Dermis microvascular lymphatic vessel endothelial cell (primary cell): ENCODE data around the gene RIPOR2. TPM values are rescaled to one million over a fixed set of nuclear protein-coding genes. Genes with fewer than 3 reads are reported as not detected.
A peak's percentile ranks its signal among the peaks of the same experiment; 100 is the strongest.
"Not testable (repeated sequence)": the region's sequence is repeated elsewhere in the genome, so short reads cannot be mapped to it uniquely, and the experiment has no call there.

Experiments
- DNase-seq, 2 donors: peaks; one replicate each; pipeline versions ENCODE4 v3.0.0 to v3.0.0-alpha.2; 2010; ENCODE audit warnings: low read depth in 2 of 2
- total RNA-seq: library from RNA; depleted of rRNA; stranded (reverse); fragments of >200 nt; gene quantifications from 2 replicates; pipeline ENCODE4 v1.2.1, GENCODE V29; 2014

RIPOR2 gene
- total RNA-seq, 1 donor from 2014 or later, result 0.13 TPM

DNA sequence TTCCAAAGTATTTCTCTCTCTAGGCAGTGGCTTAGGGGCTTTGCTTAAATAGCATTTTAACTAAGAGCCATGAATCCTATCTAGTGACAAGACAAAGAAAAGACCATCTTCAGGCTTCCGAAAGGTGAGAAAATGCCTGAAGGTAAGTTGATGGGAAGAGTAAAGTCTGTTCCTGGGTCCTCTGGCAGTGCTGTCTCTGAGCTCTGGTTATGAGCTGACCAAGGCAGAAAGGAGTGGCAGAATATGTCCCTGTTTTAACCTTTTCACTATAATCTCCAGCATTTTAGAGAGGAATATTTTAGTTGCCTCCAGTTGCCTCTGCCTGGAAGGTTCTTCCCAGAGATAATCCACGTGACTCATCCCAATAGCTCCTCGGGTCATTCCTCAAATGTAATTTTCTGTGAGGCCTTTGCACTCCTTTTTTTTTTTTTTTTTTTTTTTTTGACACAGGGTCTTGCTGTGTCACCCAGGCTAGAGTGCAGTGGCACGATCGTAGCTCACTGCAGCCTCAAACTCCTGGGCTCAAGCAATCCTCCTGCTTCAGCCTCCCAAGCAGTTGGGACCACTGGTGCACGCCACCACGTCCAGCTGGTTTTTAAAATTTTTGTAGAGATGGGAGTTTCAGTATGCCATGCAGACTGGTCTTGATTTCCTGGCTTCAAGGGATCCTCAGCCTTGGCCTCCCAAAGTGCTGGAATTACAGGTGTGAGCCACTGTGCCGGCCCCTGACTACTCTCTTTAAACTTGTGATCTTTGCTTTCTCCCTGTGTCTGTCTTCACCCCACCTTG lies 133.3 kb downstream of the RIPOR2 start:
- DNase-seq, result no peak

DNA sequence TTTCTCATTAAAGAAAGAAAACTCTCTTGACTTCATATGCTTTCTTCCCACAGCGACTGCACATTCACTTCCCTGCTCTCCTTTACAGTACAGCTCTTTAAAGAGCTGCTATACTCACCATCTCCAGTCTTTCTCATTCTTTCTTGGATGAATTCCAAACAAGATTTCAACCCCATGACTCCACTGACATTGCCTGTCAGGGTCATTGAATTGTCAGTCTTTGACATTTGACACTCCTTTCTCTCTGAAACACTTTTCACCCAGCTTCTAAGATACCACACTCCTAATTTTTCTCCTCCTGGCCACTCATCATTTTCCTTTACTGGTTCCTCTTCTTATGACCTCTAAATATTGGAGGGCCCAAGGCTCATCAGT lies 136.2 kb downstream of the RIPOR2 start:
- no peak for DNase-seq

DNA sequence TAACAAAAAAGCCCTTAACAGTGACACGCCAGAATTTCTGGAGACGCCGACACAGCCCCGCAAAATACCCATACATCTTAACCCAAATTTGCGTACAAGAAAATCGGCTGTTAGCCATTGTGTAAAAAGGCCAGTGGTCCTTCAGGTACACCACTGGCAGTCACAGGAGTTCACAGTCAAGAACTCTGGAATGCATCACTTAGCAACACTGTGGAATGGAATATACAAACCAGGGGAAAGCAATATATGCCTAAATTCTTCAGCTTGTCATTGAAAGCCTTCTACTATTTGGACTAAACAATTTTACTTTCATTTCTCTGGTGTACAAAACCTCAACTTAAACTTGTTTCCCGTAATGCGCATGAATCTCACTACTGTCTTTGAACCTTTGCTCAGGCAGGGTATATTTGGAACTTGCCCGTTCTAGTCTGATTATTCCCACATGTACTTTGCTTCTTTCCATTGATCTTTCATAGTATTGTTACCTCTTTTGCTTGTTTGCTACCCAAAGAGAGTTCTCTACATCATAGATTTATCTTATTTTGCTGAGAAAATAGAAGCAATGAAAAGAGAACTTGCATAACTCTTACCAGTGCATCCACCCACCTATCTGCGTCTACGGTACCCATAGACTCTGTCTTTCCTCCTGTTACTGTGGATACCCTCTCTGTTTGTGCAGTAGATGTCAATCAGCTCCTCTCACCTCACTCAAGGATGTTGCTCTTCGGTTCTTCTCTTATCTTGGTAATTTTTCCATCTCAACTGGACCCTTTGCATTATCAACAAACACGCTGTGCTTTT lies 136.8 kb downstream of the RIPOR2 start, which contains the start of gene ARMH2:
ARMH2 (minus strand) TSS at position 178 of the 801 bp plus-strand sequence; CDS start at position 118, 60 bp downstream.
- no peak for DNase-seq

DNA sequence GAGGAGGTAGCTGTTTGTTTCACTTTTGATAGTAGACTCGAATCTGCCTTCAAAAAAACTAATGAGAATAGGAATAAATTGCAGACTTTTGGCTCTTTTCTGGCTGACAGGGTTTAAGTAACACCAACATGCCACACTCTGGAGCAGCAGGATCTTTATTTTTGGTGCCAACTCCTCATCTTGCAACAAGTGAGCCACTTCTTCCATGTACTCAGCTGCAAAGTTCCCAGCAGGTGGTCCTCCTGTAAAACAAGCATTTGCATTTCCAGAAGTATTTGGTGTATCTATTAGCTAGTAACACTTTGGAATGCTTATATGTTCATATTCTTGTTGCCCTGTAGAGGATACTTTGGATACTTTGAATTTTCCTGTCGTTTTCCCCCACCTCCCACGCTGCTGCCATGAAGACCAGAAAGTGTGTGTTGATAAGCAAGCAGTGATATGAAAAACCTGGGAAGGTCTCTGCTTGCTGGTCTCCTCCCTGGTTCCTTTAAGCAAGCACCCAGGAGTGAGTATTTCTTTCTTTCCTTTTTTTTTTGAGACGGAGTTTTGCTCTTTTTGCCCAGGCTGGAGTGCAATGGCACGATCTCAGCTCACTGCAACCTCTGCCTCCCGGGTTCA lies 138.1 kb downstream of the RIPOR2 start:
- DNase-seq, result no peak

DNA sequence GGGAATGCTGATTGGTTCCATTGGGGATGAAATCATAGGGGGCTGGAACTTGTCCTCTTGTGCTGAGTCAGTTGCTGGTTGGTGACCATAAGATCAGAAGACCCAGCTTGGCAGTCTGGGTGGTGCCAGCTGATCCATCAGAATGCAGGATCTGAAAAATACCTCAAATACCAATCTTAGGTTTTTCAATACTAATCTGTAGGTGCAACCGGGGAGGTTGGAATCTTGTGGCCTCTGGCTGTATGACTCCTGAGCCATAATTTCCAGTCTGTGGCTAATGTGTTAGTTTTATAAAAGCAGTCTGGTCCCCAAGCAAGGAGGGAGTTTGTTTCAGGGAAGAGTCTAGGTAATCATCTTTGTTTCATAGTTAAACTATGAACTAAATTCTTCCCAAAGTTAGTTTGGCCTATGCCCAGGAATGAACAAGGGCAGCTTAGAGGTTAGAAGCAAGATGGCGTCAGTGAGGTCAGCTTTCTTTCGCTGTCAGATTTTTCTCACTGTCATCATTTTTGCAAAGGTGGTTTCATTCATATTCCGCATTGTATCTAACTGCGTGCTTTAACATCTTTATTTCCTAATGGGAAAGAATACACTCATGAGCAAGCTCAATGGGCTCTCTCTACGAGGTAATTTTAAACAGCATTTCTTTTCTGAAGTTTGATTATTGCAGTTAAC lies 139.0 kb downstream of the RIPOR2 start:
- DNase-seq, result no peak

DNA sequence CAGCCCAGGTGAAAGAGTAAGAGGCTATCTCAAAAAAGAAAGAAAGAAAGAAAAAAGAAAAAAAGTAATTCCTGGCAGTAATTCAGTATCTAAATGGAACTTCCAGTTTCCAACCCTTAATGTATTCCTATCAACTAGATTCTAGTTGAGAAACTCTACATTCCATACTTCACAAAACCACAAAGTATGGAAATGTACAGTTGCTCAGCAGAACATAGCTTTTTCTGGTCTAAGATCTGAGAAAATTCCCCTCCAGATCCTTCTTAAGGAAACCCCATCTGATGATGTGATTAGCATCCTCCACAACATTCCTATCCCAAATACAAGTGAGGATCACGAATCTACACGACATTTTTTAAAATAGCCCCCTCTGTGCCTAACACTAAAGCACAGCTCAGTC lies 140.7 kb downstream of the RIPOR2 start:
- no peak for DNase-seq

DNA sequence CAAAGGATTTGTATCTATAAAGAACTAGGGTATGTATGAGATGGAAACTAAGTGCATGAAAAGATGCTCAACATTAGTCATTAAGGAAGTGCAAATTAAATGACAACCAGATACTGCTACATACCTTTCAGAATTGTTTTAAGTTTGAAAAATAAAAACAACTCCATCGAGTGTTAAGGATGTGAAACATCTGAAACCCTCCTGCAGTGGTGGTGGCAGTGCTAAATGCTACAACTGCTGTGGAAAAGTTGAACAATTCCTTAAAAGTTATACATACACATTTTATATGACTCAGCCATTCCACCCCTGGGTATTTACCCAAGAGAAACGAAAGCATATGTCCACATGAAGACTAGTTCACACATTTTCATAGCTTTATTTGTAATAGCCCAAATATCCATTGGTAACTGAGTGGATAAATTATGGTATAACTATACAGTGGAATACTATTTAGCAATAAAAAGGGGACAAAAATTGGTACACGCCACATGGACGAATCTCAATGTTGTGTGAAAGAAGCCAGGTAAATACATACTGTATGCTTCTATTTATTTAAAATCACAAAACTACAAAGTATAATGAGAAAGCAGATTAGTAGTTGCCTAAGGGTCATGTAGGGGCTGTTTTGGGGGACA lies 147.6 kb downstream of the RIPOR2 start:
- no peak for DNase-seq

DNA sequence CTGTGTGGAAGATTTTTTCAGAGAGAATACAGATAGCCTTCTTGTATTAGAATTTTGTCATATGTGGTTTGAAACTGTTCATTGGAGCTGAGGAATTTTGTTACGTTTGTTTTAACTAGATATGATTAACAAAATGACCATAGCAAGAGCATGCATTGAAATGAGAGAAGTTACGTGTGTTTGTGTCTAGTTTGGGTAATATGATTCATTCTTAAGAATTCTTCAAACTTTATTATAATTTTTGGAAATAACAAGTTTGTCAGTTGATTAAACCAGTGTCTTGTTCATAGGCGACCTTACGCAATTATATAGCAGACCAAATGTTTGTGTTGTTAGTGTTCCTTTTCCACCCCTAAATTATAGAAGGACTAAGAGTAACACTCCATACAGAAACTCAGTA lies 155.6 kb downstream of the RIPOR2 start:
- no peak for DNase-seq

DNA sequence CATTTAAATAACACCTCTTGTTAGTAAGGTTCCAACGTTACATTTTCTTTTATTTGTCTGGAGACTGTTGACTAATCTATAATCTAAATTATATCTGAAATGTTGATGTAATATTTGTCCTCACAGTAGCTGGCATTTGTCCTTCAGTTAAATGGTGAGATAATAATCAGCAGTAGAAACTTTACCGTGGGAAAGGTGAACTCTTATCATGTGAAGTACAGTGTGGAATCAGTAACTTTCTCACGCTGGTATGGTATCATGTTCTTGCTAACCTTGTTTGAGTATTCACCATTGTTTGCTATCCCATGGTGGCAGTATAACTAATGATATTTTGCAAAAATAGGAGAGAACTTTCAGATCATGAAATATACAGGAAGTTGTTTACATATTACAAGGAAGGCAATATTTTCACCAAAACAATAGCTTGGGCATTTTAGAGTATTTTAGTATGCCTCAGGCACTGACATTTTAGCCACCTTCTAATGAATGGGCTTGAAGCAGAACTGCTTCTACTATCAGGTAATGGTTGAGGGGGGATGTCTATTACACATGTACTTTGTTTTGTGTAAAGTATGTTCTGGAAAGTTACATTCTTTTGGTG lies 156.2 kb downstream of the RIPOR2 start:
- DNase-seq, result peak in 1 of 2 donors; percentile 48

DNA sequence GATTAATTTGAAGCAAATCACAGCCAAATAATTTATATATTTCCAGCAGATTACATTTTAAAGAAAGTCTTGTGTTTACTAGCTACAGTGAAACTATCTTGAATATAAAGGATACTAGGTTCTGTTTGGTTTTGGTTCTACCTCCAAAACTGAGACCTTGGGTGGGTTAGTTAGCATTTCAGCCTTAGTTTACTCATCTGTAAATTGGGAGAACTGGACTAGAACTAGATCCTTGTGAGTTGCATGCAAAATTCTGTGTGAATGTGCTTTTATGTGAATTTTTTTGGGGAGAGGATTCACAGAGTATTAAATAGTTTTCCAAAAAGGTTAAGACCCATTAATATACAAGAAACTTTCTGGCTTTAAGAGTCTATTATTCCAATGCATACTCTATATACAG lies 156.9 kb downstream of the RIPOR2 start:
- DNase-seq, result no peak

DNA sequence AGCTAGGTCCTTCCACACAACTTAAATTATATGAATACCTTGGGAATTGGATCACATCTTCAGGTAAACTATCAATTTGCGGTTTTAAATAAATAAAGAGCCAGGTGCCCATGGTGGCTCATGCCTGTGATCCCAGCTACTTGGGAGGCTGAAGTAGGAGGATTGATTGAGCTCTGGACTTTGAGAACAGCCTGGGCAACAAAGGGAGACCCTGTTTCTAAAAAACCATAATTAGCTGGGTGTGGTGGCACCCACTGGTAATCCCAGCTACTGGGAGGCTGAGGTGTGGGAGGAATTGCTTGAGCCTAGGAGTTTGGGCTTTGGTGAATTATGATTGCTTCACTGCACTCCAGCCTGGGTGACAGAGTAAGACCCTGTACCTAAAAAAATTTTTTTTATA lies 157.6 kb downstream of the RIPOR2 start:
- no peak for DNase-seq

DNA sequence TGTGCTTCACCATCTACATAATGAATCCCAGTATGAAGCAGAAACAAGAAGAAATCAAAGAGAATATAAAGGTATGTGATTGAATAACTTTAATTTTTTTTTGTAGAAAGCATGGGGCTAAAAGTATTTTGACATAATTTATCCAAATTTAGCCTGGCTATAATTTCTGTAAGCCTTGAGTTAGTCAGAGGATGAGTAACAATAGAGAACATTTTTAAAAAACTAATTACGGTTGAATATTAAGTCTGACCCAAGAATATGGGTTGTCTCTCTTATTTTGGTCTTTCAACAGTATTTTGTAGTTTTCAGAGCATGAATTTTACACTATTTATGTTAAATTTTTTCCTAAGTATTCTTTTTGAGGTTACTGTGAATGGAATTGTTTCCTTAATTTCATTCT lies 158.5 kb downstream of the RIPOR2 start:
- DNase-seq, result no peak

DNA sequence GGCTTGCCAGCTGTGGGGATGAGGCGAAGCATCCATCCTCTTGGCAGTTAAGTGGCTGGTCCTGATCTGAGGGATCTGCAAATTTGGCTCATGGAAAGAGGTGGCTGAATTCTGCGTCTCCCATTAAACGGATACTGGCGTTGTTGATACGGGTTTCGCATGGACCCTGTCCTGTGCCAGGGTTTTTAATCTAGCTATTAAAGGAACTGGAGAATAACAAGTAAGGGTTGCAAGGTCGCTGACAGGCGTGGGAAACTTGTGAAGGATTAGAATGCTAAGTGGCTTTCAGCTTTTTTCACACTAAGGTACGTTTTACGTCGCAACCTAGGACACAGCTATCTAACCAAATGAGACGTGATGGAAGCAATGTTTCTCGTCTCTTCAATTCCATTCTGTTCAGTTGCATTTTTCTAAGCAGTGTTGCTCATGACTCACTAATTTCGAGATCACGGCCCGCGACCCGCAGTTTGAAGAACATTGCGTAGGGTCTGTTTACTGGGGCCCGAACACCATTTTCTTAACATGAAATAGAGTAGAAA lies 160.2 kb downstream of the RIPOR2 start:
- peak; percentile 24 to 60 for DNase-seq

DNA sequence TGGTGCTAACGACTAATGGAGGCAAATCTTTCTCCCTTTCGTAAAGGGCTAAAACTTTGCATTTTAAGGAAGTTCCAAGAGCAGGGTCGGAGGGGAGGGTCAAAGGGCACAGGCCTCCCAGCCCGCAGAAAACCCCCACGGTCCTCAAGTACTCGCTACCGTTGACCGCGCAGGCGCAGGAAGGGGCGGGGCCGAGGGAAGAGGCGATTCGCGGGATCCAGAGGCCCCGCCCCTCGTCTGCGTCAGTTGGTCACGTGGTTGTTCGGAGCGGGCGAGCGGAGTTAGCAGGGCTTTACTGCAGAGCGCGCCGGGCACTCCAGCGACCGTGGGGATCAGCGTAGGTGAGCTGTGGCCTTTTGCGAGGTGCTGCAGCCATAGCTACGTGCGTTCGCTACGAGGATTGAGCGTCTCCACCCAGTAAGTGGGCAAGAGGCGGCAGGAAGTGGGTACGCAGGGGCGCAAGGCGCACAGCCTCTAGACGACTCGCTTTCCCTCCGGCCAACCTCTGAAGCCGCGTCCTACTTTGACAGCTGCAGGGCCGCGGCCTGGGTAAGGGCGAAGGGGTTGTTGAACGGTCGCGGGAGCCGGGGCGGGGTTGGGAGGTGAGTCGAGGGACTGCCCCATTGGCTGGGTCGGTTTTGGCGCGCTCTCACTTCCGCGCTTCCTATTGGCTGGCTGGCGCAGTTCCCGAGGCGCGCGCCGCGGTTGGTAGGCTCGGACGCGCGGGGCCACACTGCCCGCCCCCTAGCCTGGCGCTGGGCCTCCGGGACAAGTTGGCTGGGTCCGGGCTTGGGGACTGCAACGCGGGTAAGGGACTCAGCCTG lies 160.9 kb downstream of the RIPOR2 start, which contains the start of gene GMNN:
GMNN (plus strand) TSS at position 242 of the 824 bp plus-strand sequence. CDS start 2,310 bp downstream, outside the sequence.
- peak; percentile 82 to 95 for DNase-seq

DNA sequence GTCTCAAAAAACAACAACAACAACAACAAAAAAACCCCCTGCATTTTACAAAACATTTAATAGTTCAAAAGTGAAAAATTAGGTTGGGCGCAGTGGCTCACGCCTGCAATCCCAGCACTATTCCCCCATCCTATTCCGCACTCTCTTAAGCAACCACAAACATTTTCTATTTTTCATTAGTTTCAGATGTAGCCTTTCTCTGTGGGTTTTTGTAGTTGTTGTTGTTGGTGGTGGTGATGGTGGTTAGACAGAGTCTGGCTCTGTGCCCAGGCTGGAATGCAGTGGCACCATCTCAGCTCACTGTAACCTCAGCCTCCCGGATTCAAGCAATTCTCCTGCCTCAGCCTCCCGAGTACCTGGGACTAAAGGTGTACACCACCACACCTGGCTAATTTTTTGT lies 167.4 kb downstream of the RIPOR2 start:
- DNase-seq, result no peak

DNA sequence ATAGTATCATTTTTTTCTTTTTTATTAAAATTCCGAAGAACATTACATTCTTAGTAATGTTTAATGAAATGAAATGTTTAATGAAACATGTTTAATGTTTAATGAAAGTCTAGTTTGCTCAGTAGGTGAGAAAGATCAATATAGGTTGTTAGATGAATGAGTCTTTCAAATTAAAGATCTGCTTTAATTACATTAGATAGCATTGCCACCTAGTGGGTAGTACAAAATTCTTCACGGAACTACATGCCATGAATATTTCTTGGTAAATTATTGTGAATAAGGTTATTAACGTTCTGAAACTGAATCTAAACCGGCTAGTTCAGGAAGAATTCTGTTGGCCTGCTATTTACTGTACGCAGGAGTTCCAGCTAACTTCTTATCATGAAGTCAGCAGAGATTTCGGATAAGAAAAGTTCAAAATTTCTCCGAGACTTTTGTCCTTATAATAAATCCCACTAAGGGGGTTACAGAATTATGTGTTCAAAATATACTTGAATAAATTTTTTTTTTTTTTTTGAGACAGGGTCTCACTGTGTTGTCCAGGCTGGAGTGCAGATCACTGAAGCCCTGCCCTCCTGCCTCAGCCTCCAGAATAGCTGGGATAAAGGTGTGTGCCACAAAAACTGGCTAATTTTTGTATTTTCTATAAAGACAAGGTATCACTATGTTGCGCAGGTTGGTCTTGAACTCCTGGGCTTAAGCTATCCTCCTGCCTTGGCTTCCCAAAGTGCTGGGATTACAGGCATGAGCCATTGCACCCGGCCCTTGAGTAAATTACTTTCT lies 168.9 kb downstream of the RIPOR2 start:
- DNase-seq, result peak; percentile 12 to 42

DNA sequence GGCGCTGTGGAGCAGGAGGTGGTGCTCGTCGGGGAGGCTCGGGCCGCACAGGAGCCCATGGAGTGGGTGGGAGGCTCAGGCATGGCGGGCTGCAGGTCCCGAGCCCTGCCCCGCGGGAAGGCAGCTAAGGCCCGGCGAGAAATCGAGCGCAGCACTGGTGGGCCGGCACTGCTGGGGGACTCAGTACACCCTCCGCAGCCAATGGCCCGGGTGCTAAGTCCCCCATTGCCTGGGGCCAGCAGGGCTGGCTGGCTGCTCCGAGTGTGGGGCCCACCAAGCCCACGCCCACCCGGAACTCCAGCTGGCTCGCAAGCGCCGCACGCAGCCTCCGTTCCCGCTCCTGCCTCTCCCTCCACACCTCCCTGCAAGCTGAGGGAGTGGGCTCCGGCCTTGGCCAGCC lies 169.8 kb downstream of the RIPOR2 start:
- not testable (repeated sequence) for DNase-seq
